PC-9 (cell line): ENCODE data around the gene QPCT. TPM values are rescaled to one million over a fixed set of nuclear protein-coding genes. Genes with fewer than 3 reads are reported as not detected.

ENCODE experiments used
- BruUV-seq: library from RNA; stranded (reverse); fragments of 400-500 nt; replicated peaks from 2 replicates; lab custom pipeline; 2021; lab: Mats Ljungman, UMichigan
- CTCF ChIA-PET: fragments of 300-600 bp; sonication (Branson Sonifier 250); formaldehyde crosslinking; loops from one replicate; lab custom pipeline; 2022; ENCODE audit warnings: antibody characterized with exemption; lab: Charles Lee
- POLR2A ChIA-PET: fragments of 300-600 bp; sonication (Branson Sonifier 250); formaldehyde crosslinking; loops from one replicate; lab custom pipeline; 2022; ENCODE audit warnings: antibody characterized with exemption; ENCODE audit not compliant: unreplicated experiment; lab: Charles Lee
- DNase-seq, 2 experiments: peaks; one replicate each; pipeline versions ENCODE4 v3.0.0 to v3.0.0-alpha.2; 2015 to 2022; ENCODE audit warnings: mixed read lengths in 1 of 2
- H2AFZ ChIP-seq: fragments of 200-600 bp; sonication (generic); 2 replicates; pipeline ENCODE4 v1.8.1; 2017; ENCODE audit warnings: antibody characterized with exemption
- H3F3A ChIP-seq: fragments of 200-600 bp; sonication (generic); 2 replicates; pipeline ENCODE4 v1.8.1; 2017; ENCODE audit warnings: antibody characterized with exemption, mild to moderate bottlenecking, low read depth; ENCODE audit not compliant: insufficient read depth
- H3K27ac ChIP-seq: fragments of 200-600 bp; sonication (generic); 2 replicates; pipeline ENCODE4 v1.6.1; 2016; ENCODE audit warnings: mixed run types
- H3K27me3 ChIP-seq: fragments of 200-600 bp; sonication (generic); 2 replicates; pipeline ENCODE4 v1.6.1; 2016; ENCODE audit warnings: low read depth, mixed run types; ENCODE audit not compliant: insufficient read depth
- H3K36me3 ChIP-seq: fragments of 200-600 bp; sonication (generic); 2 replicates; pipeline ENCODE4 v1.6.1; 2016; ENCODE audit warnings: low read depth, mixed run types
- H3K4me1 ChIP-seq: fragments of 200-600 bp; sonication (generic); replicated peaks from 2 replicates; pipeline ENCODE4 v1.6.1; 2016; ENCODE audit warnings: mixed run types; ENCODE audit not compliant: insufficient read depth
- H3K4me2 ChIP-seq: fragments of 200-600 bp; sonication (generic); 2 replicates; pipeline ENCODE4 v1.6.1; 2017; ENCODE audit warnings: mixed run types
- H3K4me3 ChIP-seq: fragments of 200-600 bp; sonication (generic); 2 replicates; pipeline ENCODE4 v1.6.1; 2016; ENCODE audit warnings: mixed run types
- H3K79me2 ChIP-seq: fragments of 200-600 bp; sonication (generic); 2 replicates; pipeline ENCODE4 v1.6.1; 2017; ENCODE audit warnings: low read depth, mixed run types
- H3K9me2 ChIP-seq: fragments of 200-600 bp; sonication (generic); 2 replicates; pipeline ENCODE4 v1.8.1; 2017; ENCODE audit warnings: mild to moderate bottlenecking; ENCODE audit not compliant: insufficient read depth
- H3K9me3 ChIP-seq: fragments of 200-600 bp; sonication (generic); 2 replicates; pipeline ENCODE4 v1.8.1; 2016; ENCODE audit warnings: low read depth; ENCODE audit not compliant: insufficient read depth
- H4K20me1 ChIP-seq: fragments of 200-600 bp; sonication (generic); 2 replicates; pipeline ENCODE4 v1.8.1; 2017; ENCODE audit not compliant: insufficient read depth
- EZH2 ChIP-seq: fragments of 200-600 bp; sonication (generic); IDR thresholded peaks from 2 replicates; pipeline ENCODE4 v1.8.0; 2017; ENCODE audit warnings: antibody characterized with exemption, low read depth
- intact Hi-C: fragments of 100-400 bp; cut with micrococcal nuclease; formaldehyde crosslinking; loops from one replicate; pipeline ENCODE4 v1.10.0; 2022; ENCODE audit not compliant: unreplicated experiment
- total RNA-seq: library from RNA; stranded (reverse); gene quantifications from 2 replicates; pipeline ENCODE4 v1.2.3, GENCODE V29; 2021
- TF ChIP-seq, protein P1 (sequence below): fragments of 200-600 bp; sonication (generic); conservative IDR thresholded peaks from 2 replicates; pipeline ENCODE4 v1.6.1; 2017; ENCODE audit warnings: mixed run types, antibody characterized with exemption, mild to moderate bottlenecking, moderate library complexity

Gene QPCT
- total RNA-seq, 1 experiment from 2014 or later, result 3.0 TPM

DNA sequence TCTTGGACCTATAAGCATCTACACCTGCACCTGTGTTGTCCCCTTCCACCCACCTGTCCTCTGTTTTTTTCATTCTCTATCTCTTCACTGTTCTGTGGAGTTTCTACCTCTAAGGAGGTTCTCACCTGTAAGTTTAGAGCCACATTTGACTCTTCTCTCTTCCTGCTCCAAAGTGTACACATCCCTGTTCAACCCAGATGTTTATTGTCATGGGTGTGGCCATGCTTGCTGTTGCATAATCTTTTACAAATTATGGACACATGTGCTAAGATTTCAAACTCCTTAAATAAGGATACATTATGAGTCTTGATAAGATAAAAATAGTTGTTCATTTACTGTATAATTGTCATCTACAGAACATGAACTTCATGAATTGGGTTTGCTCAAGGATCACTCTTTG is 27.6 kb downstream of the QPCT start:
- intact Hi-C loops, result no loop called here
- no peaks in the 10 kb centered on the region for H3K27me3 ChIP-seq
- BruUV-seq, result no TSS peak
- 0 out of 2 replicates have a peak, but pooled peaks cover 3% of the 10 kb centered on the region for H3K9me2 ChIP-seq
- H3K9me3 ChIP-seq, result no peaks in the 10 kb centered on the region
- H3K79me2 ChIP-seq, result no peaks in the 10 kb centered on the region
- H2AFZ ChIP-seq, result no peak overlapping the region
- TF ChIP-seq, protein P1, sequence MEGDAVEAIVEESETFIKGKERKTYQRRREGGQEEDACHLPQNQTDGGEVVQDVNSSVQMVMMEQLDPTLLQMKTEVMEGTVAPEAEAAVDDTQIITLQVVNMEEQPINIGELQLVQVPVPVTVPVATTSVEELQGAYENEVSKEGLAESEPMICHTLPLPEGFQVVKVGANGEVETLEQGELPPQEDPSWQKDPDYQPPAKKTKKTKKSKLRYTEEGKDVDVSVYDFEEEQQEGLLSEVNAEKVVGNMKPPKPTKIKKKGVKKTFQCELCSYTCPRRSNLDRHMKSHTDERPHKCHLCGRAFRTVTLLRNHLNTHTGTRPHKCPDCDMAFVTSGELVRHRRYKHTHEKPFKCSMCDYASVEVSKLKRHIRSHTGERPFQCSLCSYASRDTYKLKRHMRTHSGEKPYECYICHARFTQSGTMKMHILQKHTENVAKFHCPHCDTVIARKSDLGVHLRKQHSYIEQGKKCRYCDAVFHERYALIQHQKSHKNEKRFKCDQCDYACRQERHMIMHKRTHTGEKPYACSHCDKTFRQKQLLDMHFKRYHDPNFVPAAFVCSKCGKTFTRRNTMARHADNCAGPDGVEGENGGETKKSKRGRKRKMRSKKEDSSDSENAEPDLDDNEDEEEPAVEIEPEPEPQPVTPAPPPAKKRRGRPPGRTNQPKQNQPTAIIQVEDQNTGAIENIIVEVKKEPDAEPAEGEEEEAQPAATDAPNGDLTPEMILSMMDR, result no peak
- TF ChIP-seq EZH2, result no peak
- H3K4me2 ChIP-seq, result no peak overlapping the region
- POLR2A ChIA-PET, result no interaction called here
- CTCF ChIA-PET, result interaction anchor here (0.7 kb wide), 1 partner anchor 437 kb away, joined by 4 read pairs; no protein-coding TSS in a partner anchor
- no peaks in the 10 kb centered on the region for H4K20me1 ChIP-seq
- H3K4me1 ChIP-seq, result no peaks in the 10 kb centered on the region
- H3K36me3 ChIP-seq, result no peaks in the 10 kb centered on the region
- H3K27ac ChIP-seq, result no peak overlapping the region
- no peak overlapping the region for H3K4me3 ChIP-seq
- H3F3A ChIP-seq, result no peaks in the 10 kb centered on the region
- DNase-seq, result no peak

DNA sequence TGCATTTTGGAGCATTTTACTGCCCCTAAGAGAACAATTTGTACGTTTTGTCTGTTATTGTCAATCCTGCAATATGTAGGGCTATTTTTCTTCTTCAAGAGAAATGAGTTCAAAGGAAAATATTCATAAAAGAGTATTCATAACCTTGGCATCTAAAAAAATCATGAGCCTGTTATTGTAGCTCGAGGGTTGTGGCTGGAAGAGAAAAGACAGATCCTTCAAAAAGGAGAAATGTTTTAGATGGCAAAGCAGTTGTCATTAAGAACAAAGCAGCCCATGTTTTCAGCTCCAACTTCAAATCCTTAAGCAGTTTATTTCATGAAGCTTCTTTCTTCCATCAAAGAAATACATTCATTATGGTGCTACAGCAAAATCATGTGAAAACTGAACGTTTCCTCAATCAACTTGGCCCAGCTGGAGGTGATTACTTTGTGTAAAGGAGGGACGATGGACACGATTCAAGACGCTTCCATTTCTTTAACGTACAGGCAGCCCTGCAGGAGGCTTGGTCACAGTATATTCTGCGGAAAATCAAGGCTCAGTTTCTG is 31.4 kb downstream of the QPCT start:
- BruUV-seq, result no TSS peak
- ChIA-PET CTCF (interaction anchor here (1.1 kb wide), 1 partner anchor 21 kb away, joined by 3 read pairs; no protein-coding TSS in a partner anchor), POLR2A (interaction anchor here (0.6 kb wide), 1 partner anchor 51 kb away, joined by 6 read pairs; the partner anchor contains the start of gene PRKD3)
- no peaks in the 10 kb centered on the region for H4K20me1 ChIP-seq
- TF ChIP-seq EZH2, result no peak
- TF ChIP-seq, protein P1, result no peak
- intact Hi-C loops, result no loop called here
- H3K9me3 ChIP-seq, result no peaks in the 10 kb centered on the region
- H3K4me1 ChIP-seq, result peaks cover 11% of the 10 kb centered on the region; the same call in 1 of the 2 replicates
- no peaks in the 10 kb centered on the region for H3K79me2 ChIP-seq
- no peaks in the 10 kb centered on the region for H3F3A ChIP-seq
- DNase-seq, result no peak
- no peak overlapping the region for H3K4me3 ChIP-seq
- H3K9me2 ChIP-seq, result 0 out of 2 replicates have a peak, but pooled peaks cover 3% of the 10 kb centered on the region
- no peaks in the 10 kb centered on the region for H3K27me3 ChIP-seq
- H3K27ac ChIP-seq, result no peak overlapping the region
- H2AFZ ChIP-seq, result no peak overlapping the region
- no peaks in the 10 kb centered on the region for H3K36me3 ChIP-seq
- H3K4me2 ChIP-seq, result no peak overlapping the region

DNA sequence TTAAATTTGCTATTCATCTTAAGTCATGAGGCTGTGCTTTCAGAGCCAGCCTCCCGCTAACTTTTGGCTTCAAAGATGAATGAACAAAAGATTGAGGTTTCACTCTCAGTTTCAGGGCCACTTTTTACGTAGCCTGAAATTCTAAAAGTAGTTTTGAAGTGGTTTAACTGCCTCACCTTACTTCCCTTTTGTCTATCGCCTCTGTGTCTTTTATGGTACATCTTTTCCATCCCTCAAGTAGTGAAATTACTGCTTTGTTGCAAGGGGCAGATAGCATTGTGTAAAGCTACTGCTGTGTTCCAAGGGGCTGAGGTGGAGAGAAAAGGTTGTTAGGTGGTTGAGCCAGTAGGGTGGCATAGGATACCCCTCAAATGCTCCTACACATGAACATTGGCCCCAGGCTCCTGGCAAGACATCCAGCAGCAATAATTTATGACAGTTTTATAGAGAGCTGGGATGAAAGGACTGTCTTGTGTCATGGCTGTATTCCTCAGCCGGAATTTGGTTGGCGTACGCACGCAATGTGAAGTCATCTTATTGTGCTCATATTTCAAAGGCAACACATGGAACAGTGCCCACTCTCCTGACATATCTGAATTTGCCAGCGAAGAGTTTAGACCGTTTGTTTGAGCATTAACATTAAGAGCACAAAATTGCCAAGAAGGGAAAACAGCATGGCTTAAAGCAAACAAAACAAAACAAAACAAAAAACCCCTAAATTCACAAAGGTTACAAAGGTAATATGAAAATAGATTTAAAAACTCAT is 32.2 kb downstream of the QPCT start:
- H3K36me3 ChIP-seq, result no peaks in the 10 kb centered on the region
- no peak overlapping the region for H3K4me3 ChIP-seq
- CTCF ChIA-PET, result no interaction called here
- H3F3A ChIP-seq, result no peaks in the 10 kb centered on the region
- POLR2A ChIA-PET, result no interaction called here
- no peak overlapping the region for H3K27ac ChIP-seq
- no peaks in the 10 kb centered on the region for H3K9me3 ChIP-seq
- H3K4me2 ChIP-seq, result no peak overlapping the region
- H3K9me2 ChIP-seq, result 0 out of 2 replicates have a peak, but pooled peaks cover 3% of the 10 kb centered on the region
- H3K79me2 ChIP-seq, result no peaks in the 10 kb centered on the region
- TF ChIP-seq, protein P1, result no peak
- no peak for TF ChIP-seq EZH2
- no TSS peak for BruUV-seq
- H3K27me3 ChIP-seq, result no peaks in the 10 kb centered on the region
- no peak overlapping the region for H2AFZ ChIP-seq
- intact Hi-C loops, result no loop called here
- H4K20me1 ChIP-seq, result no peaks in the 10 kb centered on the region
- DNase-seq, result peak in 1 of 2 experiments; percentile 13
- H3K4me1 ChIP-seq, result peaks cover 11% of the 10 kb centered on the region; the same call in 1 of the 2 replicates
